Measurements from ENCODE around the gene NUDT19. TPM values are rescaled to one million over a fixed set of nuclear protein-coding genes. Genes with fewer than 3 reads are reported as not detected.

The NUDT19 gene
- 11.6 TPM for total RNA-seq

DNA sequence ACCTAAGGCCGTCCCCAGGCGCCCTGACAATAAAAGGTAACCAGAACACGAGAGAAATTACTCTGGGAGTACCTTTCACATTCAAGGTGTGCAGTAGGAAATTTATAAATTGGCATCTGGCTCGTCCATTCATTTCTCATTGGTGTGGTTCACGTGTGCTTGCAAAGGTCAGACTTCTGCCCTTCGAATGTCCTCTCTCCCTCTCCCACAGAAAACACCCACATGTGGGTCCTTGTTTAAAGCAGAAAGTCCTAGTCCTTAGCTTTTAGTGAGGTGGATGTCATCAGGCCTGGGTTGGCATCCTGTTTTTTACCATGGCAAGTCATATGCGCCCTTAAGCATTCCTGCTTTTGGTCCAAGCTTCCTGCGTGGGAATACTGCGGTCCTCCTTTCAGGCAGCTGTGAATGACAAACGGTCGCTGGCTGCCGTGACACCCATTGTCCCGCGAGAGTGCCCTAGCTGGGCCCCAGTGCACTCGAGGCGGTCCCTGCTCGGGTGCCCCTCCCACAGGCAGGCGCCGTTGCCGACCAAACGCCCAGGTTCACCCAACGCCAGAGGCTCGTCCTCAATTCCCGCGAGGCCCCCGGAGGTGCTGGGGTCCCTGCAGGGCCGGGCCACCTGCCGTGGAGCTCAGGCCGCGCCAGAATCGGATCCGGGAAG lies at the start of gene NUDT19:
TSS of gene NUDT19 (plus strand) at position 531 of the 661 bp plus-strand sequence. CDS start 140 bp downstream, outside the sequence.

DNA sequence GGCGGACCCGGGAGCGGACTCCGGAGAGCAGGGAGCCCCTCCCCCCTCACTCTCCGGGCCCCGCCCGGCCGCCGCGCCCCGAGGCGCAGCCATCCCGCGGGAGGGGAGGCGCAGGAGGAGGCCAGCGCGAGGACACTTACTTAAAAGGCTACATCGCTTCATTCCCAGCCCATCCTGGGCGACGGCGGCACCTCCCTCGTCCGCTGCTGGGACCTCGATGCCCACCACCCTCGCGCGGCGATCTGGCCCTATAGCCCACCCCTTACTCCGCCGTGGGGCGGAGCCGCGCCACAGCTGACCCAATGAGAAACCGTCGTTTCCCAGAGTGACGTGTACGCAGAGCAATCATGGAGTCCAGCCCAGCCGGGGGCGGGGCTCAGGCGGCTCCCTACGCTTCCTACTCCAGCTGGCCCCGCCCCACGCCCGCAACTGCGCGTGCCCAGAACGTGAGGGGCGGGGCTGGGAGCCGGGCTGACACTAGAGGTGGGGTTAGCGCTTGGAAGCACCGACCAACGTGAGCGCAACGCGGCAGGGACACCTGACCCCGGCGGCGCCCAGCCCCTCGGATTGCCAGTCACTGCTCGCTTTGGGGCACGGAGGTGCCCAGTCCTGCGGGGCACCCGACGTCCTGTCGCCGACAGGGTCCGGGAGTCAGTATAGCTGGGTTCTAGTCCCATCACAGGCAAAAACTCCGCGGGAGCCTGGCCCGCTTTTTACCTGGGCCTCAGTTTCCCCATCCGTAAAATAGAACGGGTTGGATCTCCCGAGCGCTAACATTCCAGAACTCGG lies 16.5 kb upstream of the NUDT19 start, which contains the start of gene ANKRD27:
TSS of gene ANKRD27 (minus strand) at position 250 of the 789 bp plus-strand sequence. CDS start 16,165 bp downstream, outside the sequence.

DNA sequence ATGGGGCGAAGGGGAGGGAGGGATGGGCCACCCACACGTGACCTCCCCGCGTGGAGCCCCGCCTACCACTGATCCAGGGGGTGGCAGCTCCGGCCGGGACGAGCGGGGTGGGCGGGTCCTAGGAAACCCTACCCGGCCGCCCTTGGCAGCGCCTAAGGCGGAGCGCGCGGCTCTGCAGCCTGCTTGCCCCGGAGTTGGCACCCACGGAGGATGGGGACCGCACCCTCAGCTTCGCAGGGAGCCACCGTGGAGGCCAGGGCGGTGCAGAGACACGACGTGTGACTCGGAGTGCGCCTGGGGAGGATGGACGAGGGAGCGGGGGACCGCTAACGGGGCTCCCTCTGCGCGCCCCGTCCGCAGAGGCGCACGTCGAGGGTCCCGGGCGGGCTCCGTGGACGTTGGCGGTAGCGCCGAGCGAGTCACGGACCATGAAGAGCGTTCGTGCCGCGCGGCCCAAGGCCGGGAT lies 15.9 kb upstream of the NUDT19 start, which contains the start of gene RGS9BP:
TSS of gene RGS9BP (plus strand) at position 129 of the 466 bp plus-strand sequence. CDS start 416 bp downstream, outside the sequence.

DNA sequence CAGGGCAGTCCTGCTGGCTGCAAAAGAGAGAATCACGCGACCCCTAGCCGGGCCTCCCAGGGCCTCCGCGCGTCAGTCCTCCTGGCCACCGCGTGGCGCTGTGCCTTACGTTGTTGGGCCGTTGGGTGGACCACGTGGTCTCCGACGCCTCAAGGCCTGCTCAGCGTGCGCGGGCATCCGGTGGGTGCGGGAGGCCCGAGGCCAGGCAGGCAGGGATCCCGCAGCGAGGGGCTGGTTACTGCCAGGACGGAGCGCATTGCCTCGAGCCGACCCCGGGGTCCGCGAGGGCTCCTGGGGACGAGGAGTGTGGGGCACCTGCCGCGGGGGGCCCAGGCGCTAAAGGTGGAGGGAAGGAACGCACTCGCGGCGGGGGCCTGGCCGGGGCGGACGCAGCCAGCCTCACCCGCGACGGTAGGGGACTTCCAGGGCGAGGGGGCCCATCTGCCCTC lies 28.0 kb downstream of the NUDT19 start, which contains the start of gene TDRD12:
TSS of gene TDRD12 (plus strand) at position 157 of the 449 bp plus-strand sequence. CDS start 306 bp downstream, outside the sequence.

Small RNA genes within 50 kb of the gene (small RNA-seq; reads per million reads assigned to genes)
- gene RN7SL789P (ENCODE audit: low replicate concordance), result not detected

Other genes with a start within 250 kb of the NUDT19 start
- gene PDCD5, start 110.6 kb upstream of the NUDT19 start, total RNA-seq, result 33.1 TPM
- gene ANKRD27, start 16.6 kb upstream of the NUDT19 start, total RNA-seq, result 23.0 TPM
- 1.9 TPM for gene RGS9BP, start 16.0 kb upstream of the NUDT19 start, total RNA-seq
- gene TDRD12, start 27.9 kb downstream of the NUDT19 start, total RNA-seq, result 0.12 TPM
- 9.0 TPM for gene SLC7A9, start 177.9 kb downstream of the NUDT19 start, total RNA-seq